Aorta (tissue), 5 donors: ENCODE results near the gene DNHD1. TPM values are rescaled to one million over a fixed set of nuclear protein-coding genes. Genes with fewer than 3 reads are reported as not detected.

Experiments used
- ATAC-seq: fragments of 200-7000 bp; cut with Tn5 transposase; one replicate; pipeline ENCODE4 v1.9.1; 2022; ENCODE audit warnings: moderate library complexity; ENCODE audit not compliant: low FRiP score
- DNase-seq, 2 donors: peaks; one replicate each; pipeline ENCODE4 v3.0.0-alpha.2; 2020
- H3K27ac ChIP-seq, 2 donors: one replicate each; pipeline ENCODE4 v1.5.1; 2013; ENCODE audit warnings: low read length in 2 of 2, mild to moderate bottlenecking in 2 of 2, moderate library complexity in 2 of 2, control low read depth in 1 of 2, inconsistent platforms in 1 of 2, low read depth in 1 of 2
- H3K27me3 ChIP-seq, 2 donors: one replicate each; pipeline ENCODE4 v1.6.1; 2013; ENCODE audit warnings: control low read depth in 1 of 2, low read length in 1 of 2, mild to moderate bottlenecking in 1 of 2, moderate library complexity in 1 of 2; ENCODE audit not compliant: insufficient read depth in 2 of 2, control insufficient read depth in 1 of 2
- H3K36me3 ChIP-seq, 2 donors: one replicate each; pipeline ENCODE4 v1.6.1; 2013; ENCODE audit warnings: control low read depth in 1 of 2, low read length in 1 of 2, mild to moderate bottlenecking in 1 of 2; ENCODE audit not compliant: insufficient read depth in 2 of 2, control insufficient read depth in 1 of 2
- H3K4me1 ChIP-seq, 2 donors: one replicate each; pipeline ENCODE4 v1.6.1; 2013; ENCODE audit warnings: low read length in 2 of 2, control low read depth in 1 of 2, mild to moderate bottlenecking in 1 of 2, moderate library complexity in 1 of 2; ENCODE audit not compliant: insufficient read depth in 2 of 2, control insufficient read depth in 1 of 2
- H3K4me3 ChIP-seq, 2 donors: one replicate each; pipeline ENCODE4 v1.5.1; 2013; ENCODE audit warnings: low read length in 2 of 2, control low read depth in 1 of 2, mild to moderate bottlenecking in 1 of 2
- H3K9me3 ChIP-seq: one replicate; pipeline ENCODE4 v1.6.1; 2013; ENCODE audit warnings: mild to moderate bottlenecking, low read length; ENCODE audit not compliant: control insufficient read depth
- WGBS, 2 donors: extraction: QIAGEN DNeasy Blood & Tissue Kit; methylation state at CpG; one replicate each; pipeline ENCODE4 v1.1.7; 2013; 5-methylcytosine and 5-hydroxymethylcytosine counted together
- intact Hi-C, 2 donors: fragments of 100-400 bp; cut with DNase I; formaldehyde crosslinking; loops; one replicate each; pipeline versions ENCODE4 v1.14.2 to v1.15.0; 2022
- polyA plus RNA-seq, 2 donors: library from polyadenylated mRNA; stranded (reverse); fragments of 200-250 nt; gene quantifications; one replicate each; pipeline ENCODE4 v1.2.3, GENCODE V29; 2013
- total RNA-seq, 2 donors: library from RNA; stranded (reverse); fragmentation: NEBNext Ultra II Directional; extraction: Animal tissue kit (Norgen Biotek cat#: 25700); gene quantifications; one replicate each; pipeline ENCODE4 v1.2.1, GENCODE V29; 2021
- donor health status: healthy with polysubstance abuse.
- donor health status: Bipolar disorder and iron deficiency.
- donor health status: DM: no; HTN: no; CAD: no.
- donor health status: DM: no; HTN: no; CAD: no.
- donor health status: DM: yes; HTN: yes; CAD: no.

The DNHD1 gene
- total and polyA plus RNA-seq, 4 donors: 1.9 to 28.1 (median 22.3) TPM

DNA sequence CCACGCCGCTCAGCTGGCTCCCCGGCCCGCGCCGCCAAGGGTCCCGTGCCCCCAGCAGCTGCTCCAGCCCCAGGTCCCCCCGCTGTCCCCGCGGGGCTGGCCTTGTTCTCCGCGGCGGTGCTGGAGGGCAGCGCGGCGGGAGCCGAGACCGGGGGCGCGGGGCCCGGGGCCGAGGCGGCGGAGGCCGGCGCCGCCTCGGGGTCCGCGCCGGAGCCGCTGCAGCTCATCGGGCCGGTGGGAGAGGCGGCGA is 114.8 kb downstream of the DNHD1 start:
- H3K27me3 ChIP-seq: no peaks in the 10 kb centered on the region
- peaks cover 7 to 12% of the 10 kb centered on the region in 2 donors for H3K4me1 ChIP-seq
- H3K27ac ChIP-seq: peak overlapping the region; percentile 93 to 97
- WGBS, 2 donors: 1 to 3% methylated on average over 6 to 36 of the region's 36 CpGs
- H3K9me3 ChIP-seq: no peaks in the 10 kb centered on the region
- ATAC-seq (no peak), DNase-seq (no peak)
- intact Hi-C loops: no loop called here
- peaks cover 3 to 23% of the 10 kb centered on the region in 2 donors for H3K36me3 ChIP-seq
- H3K4me3 ChIP-seq: peak overlapping the region; percentile 62 to 83

DNA sequence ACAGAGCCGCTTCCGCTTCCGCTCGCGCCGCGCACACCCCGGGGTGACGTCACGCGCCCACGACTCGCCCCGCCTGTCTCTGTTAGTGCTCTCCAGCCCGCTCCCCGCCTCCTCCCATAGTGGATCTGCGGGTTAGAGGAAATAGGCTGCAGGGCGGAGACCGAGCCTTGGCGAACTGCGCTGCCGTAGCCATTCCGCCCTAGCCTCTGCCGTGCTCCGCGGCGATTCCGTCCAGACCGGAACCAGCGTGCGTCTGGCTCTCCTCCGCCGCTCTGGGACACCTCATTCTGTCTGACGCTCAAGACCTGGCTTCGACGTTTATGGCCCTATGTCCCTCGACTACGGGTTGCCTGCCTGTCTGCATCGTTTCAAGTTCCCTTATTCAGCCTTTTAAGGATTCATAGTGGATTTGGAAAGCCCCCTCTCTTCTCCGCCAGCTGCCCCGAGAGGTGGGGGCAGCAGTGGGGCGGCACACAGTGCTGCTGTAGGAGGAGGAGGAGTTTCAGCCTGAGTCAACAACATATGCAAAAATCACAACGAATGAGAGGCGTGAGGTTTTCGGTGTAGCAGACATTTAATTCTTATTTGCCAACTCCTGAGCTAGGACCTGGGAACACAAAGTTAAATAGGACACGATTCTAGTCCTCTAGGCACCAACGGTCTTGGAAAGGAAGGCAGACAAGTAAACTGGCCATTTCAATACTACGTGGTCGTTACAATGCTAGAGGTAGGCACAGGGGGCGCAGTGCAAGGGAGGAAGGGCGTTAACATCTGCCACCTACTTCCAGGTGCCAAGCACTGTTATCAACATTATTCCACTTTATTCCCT is 115.3 kb downstream of the DNHD1 start, which contains the start of gene TAF10:
TAF10 (minus strand) TSS at position 4 of the 829 bp plus-strand sequence. CDS start 27 bp downstream, outside the sequence.
- Histone ChIP-seq H3K4me1 (peaks cover 7 to 12% of the 10 kb centered on the region in 2 donors), H3K36me3 (peaks cover 3 to 23% of the 10 kb centered on the region in 2 donors), H3K27me3 (no peaks in the 10 kb centered on the region), H3K9me3 (no peaks in the 10 kb centered on the region), H3K27ac (peak within 1 kb of the TSS; percentile 97), H3K4me3 (peak within 1 kb of the TSS; percentile 62 to 83)
- intact Hi-C loops: no loop called here
- ATAC-seq: peak; percentile 94
- peak; percentile 99 for DNase-seq
- WGBS, 2 donors: 0 to 1% methylated on average over 32 to 51 of the region's 51 CpGs

DNA sequence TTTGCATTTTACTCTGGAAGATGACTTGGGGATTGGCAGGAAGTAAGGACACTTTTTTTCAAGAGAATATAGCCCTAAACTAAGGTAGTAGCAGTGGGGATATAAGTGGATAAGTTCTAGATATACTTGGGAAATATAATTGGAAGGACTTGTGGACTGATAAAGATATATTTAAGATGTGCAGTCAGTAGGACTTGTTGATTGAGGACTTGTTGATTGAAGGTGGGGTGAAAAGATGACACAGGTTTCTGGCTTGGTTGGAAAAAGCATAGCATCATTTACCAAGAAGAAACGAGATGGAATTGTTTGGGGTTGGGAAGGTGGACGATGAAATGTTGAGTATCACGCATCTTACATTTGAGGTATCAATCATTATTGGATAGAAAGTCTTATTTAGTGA is 116.4 kb downstream of the DNHD1 start:
- H3K4me3 ChIP-seq: no peak overlapping the region
- no peak for ATAC-seq
- intact Hi-C loops: no loop called here
- no peaks in the 10 kb centered on the region for H3K27me3 ChIP-seq
- peaks cover 3 to 17% of the 10 kb centered on the region in 2 donors for H3K36me3 ChIP-seq
- peak overlapping the region; percentile 36 to 97 for H3K27ac ChIP-seq
- 91 to 92% methylated on average over 3 of the region's 3 CpGs for WGBS, 2 donors
- H3K9me3 ChIP-seq: no peaks in the 10 kb centered on the region
- H3K4me1 ChIP-seq: peaks cover 0 to 5% of the 10 kb centered on the region in 2 donors
- no peak for DNase-seq

DNA sequence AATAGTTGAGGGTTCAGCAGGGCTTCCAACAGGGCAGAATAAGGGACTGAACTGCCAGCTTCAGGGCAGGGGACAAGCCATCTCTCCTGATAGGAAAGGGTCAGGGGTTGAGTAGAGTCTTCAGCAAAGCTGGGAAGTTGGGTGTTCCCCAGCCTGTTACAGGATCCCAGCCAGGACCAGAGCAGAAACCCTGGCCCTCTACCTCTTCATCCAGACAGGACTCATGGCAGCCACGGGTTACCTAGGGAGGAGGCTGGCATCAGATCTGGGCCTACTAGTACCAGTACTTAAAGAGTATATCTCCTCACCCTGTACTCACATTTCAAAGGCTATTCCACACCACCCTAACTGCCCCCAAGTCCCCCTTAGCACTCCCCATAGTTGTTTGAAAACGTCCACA is 117.4 kb downstream of the DNHD1 start:
- peaks cover 3 to 10% of the 10 kb centered on the region in 2 donors for H3K36me3 ChIP-seq
- H3K9me3 ChIP-seq: no peaks in the 10 kb centered on the region
- no peaks in the 10 kb centered on the region for H3K27me3 ChIP-seq
- intact Hi-C loops: no loop called here
- H3K4me3 ChIP-seq: no peak overlapping the region
- DNase-seq: no peak
- no peak overlapping the region for H3K27ac ChIP-seq
- no peak for ATAC-seq
- 83 to 88% methylated on average over 2 of the region's 2 CpGs for whole genome bisulfite sequencing, 2 donors
- H3K4me1 ChIP-seq: no peaks in the 10 kb centered on the region

DNA sequence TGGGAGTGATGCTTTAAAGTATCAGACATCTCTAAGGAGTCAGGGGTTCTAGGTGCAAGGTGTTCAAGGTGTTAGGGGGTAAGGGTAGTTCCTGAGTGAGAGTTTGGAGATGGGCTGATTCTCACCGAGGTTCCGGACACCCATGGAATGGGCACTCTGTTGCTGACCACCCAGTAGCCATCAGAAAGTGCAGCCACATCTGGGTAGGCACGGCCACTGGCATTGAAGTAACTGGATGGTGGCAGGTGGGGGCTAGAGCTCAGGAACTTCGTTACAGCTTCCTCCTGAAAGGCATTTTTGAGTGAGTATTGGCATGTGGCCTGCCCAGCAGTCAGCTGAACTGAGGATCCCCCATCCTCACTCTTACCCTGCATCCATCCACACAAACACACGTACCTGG is 118.0 kb downstream of the DNHD1 start:
- intact Hi-C loops: loop anchor here in 1 of 2 donors (5.0 kb wide), 2 partner anchors 42 to 67 kb away; partner anchors contain the start of genes DCHS1 and MRPL17

DNA sequence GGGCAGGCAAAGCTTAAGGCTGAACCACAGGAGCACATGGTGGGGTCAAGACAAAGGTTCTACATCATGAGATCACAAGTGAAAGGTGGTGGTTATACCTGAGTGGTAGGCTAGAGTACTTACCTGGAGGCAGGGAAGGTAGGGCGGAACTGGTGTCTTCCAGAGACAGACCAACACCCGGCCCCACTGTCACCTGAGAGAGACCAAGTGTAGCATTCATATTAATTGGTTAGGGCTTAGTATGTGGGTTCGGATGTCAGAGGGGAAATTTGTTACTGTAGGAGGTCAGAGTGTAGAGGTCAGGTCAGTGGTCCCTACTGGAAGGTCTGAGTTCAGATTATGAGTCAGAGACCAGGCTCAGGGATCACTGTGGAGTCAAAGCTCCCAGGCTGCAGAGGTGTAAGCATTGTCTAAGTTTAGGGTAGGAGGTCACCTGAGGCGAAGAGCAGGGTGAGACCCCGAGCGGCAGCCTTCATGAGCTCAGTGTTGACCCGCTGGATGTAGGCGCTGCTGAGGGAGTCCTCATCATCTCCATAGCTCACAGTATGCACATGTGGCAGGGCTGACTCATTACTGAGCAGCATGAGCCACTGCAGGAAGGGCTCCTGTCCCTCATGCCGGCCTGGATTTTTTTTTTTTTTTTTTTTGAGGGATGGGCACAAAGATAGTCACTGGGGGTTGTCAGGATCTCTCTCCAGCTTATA is 119.0 kb downstream of the DNHD1 start:
- H3K4me1 ChIP-seq: no peaks in the 10 kb centered on the region
- DNase-seq: no peak
- peaks cover 0 to 2% of the 10 kb centered on the region in 2 donors for H3K36me3 ChIP-seq
- no peak for ATAC-seq
- WGBS, 2 donors: 88 to 95% methylated on average over 9 of the region's 9 CpGs
- H3K27ac ChIP-seq: no peak overlapping the region
- intact Hi-C loops: loop anchor here in 1 of 2 donors (5.0 kb wide), 2 partner anchors 41 to 66 kb away; partner anchors contain the start of genes DCHS1 and MRPL17
- no peaks in the 10 kb centered on the region for H3K27me3 ChIP-seq
- H3K4me3 ChIP-seq: no peak overlapping the region
- no peaks in the 10 kb centered on the region for H3K9me3 ChIP-seq

More for the DNA sequence above, 118.0 kb downstream of the DNHD1 start:
- no peak overlapping the region for H3K27ac ChIP-seq
- H3K9me3 ChIP-seq: no peaks in the 10 kb centered on the region
- peaks cover under 1 to 5% of the 10 kb centered on the region in 2 donors for H3K36me3 ChIP-seq
- H3K4me1 ChIP-seq: no peaks in the 10 kb centered on the region
- DNase-seq (no peak), ATAC-seq (no peak)
- 95% methylated on average over 5 of the region's 5 CpGs for WGBS, 2 donors
- no peaks in the 10 kb centered on the region for H3K27me3 ChIP-seq
- H3K4me3 ChIP-seq: no peak overlapping the region

DNA sequence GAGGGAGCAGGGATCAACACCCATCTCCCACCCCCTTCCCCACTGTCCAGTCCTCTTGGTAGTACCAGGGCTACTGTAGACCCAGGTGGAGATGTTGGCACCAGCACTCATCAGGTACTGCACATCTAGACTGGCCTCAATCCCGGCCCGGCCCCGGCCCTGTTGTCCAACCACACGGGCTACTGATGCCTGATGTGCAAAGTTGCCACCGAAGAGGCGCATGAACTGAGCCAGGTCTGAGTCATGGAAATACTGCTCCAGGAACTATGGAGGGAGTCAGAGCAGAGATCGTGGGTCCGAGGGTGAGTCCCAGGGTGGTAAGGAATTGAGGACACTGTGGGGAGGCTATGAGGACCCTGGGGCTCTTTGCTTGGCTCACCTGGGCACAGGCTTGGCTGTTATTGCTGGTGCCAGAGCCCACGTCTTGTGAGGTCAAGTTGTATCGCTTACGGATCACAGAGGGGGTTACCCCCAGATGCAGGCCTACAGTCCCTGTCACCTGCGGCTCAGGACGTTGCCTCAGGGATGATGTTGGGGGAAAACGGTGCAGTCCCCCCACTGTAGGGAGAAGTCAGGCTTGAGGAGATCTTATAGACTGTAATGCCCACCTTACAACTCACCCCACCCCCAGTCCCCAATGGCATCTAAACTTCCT is 119.6 kb downstream of the DNHD1 start:
- Histone ChIP-seq H3K4me3 (no peak overlapping the region), H3K36me3 (peaks cover 0 to 2% of the 10 kb centered on the region in 2 donors), H3K27me3 (no peaks in the 10 kb centered on the region), H3K4me1 (no peaks in the 10 kb centered on the region), H3K9me3 (no peaks in the 10 kb centered on the region), H3K27ac (no peak overlapping the region)
- WGBS, 2 donors: 90 to 91% methylated on average over 14 of the region's 14 CpGs
- intact Hi-C loops: loop anchor here in 1 of 2 donors (5.0 kb wide), 2 partner anchors 41 to 66 kb away; partner anchors contain the start of genes DCHS1 and MRPL17
- DNase-seq (no peak), ATAC-seq (no peak)

DNA sequence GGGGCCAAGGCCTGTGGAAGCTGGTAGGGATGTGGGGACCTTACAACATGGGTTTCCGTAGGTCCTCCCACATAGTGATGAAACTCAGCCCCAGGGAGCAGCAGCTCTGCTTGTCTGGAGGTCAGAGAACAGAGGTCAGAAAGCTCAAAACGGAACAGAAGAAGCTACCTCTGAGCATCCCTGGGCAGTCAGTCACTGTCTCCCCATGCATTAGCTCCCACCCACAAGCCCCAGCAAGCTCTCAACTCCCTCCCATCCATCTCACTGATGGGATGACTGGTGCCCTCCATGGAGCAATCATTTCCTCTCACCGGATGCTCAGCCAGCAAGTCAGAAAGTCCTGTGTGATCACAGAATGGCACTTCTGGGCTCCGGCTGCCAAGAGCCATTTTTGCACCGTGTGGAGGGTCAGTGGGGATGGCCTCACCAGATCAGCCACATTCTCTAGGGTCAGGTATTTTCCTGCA is 120.3 kb downstream of the DNHD1 start:
- Histone ChIP-seq H3K4me1 (no peaks in the 10 kb centered on the region), H3K27me3 (no peaks in the 10 kb centered on the region), H3K9me3 (no peaks in the 10 kb centered on the region), H3K4me3 (no peak overlapping the region), H3K36me3 (peaks cover 0 to 2% of the 10 kb centered on the region in 2 donors), H3K27ac (no peak overlapping the region)
- 80 to 87% methylated on average over 5 of the region's 5 CpGs for WGBS, 2 donors
- DNase-seq (no peak), ATAC-seq (no peak)
- intact Hi-C loops: loop anchor here in 1 of 2 donors (5.0 kb wide), 2 partner anchors 40 to 65 kb away; partner anchors contain the start of genes DCHS1 and MRPL17
